H1 (cell line): Measurements from ENCODE around the gene TMTC4. TPM values are rescaled to one million over a fixed set of nuclear protein-coding genes. Genes with fewer than 3 reads are reported as not detected.

ENCODE experiments used
- CEBPB ChIP-seq: IDR thresholded peaks from 2 replicates; pipeline ENCODE4 v1.6.1; 2012; ENCODE audit warnings: low read depth, low read length
- RBBP5 ChIP-seq: IDR thresholded peaks from 2 replicates; pipeline ENCODE4 v1.7.1; 2012; ENCODE audit warnings: low read depth, mild to moderate bottlenecking, inconsistent platforms, low read length, moderate library complexity, borderline replicate concordance
- polyA plus RNA-seq, 7 experiments: library from polyadenylated mRNA; depleted of rRNA in 3 of 7; stranded (reverse) in 5 of 7; unstranded in 2 of 7; fragments of >200 nt in 5 of 7; fragments of 200-250 nt in 2 of 7; gene quantifications; 1 replicate in 5 of 7; 2 replicates in 1 of 7; 4 replicates in 1 of 7; pipeline versions ENCODE4 v1.2.1 to v1.2.3, GENCODE V29; 2011 to 2013; ENCODE audit warnings: missing spikeins in 2 of 7, mixed read lengths in 2 of 7
- total RNA-seq: library from RNA; stranded (reverse); fragmentation: NEBNext Ultra II Directional; extraction: Animal tissue kit (Norgen Biotek cat#: 25700); gene quantifications from 2 replicates; pipeline ENCODE4 v1.2.1, GENCODE V29; 2021

The TMTC4 gene
- total and polyA plus RNA-seq, 2 of the 8 experiments (the other 6 are each of a cell fraction or from before 2014, with no cell fraction given) = 26.3 to 42.6 TPM

- TF ChIP-seq CEBPB (no peak), RBBP5 (no peak)
- TF ChIP-seq, all 59 proteins: peak for 0
Measured at GRCh38 chr13:100664171-100664900, 10.3 kb downstream of the TMTC4 start (continued).
